Activated CD4-positive, alpha-beta memory T cell treated with anti-CD3 and anti-CD28 coated beads, Interleukin-2, amount 10 ng/mL, durations not matched to agents 7 days and 5 days (primary cell): Measurements from ENCODE around the gene MLIP. TPM values are rescaled to one million over a fixed set of nuclear protein-coding genes. Genes with fewer than 3 reads are reported as not detected.

Source experiments
- CTCF ChIA-PET: fragments of 350-600 bp; sonication (Branson Sonifier 250); formaldehyde crosslinking; loops from one replicate; lab custom pipeline; 2021; ENCODE audit warnings: antibody characterized with exemption, inconsistent platforms; lab: Charles Lee
- POLR2A ChIA-PET: fragments of 350-600 bp; sonication (Branson Sonifier 250); formaldehyde crosslinking; loops from one replicate; lab custom pipeline; 2021; ENCODE audit warnings: antibody characterized with exemption; lab: Charles Lee
- DNase-seq: peaks from one replicate; pipeline ENCODE4 v3.0.0-alpha.2; 2020
- H3K27ac Mint-ChIP-seq: one replicate; pipeline ENCODE4 v1.8.0; 2021; ENCODE audit warnings: mild to moderate bottlenecking, mixed read lengths
- H3K27me3 Mint-ChIP-seq: one replicate; pipeline ENCODE4 v1.8.0; 2021; ENCODE audit warnings: mixed read lengths
- H3K36me3 Mint-ChIP-seq: one replicate; pipeline ENCODE4 v1.8.0; 2021; ENCODE audit warnings: low read depth, mixed read lengths
- H3K4me1 Mint-ChIP-seq: one replicate; pipeline ENCODE4 v1.8.0; 2021; ENCODE audit warnings: mixed read lengths
- H3K4me3 Mint-ChIP-seq: one replicate; pipeline ENCODE4 v1.8.0; 2021; ENCODE audit warnings: mild to moderate bottlenecking, mixed read lengths
- H3K9me3 Mint-ChIP-seq: one replicate; pipeline ENCODE4 v1.8.0; 2021; ENCODE audit warnings: mixed read lengths
- total RNA-seq, 2 experiments: library from RNA; stranded (reverse); gene quantifications; one replicate each; pipeline ENCODE4 v1.2.3, GENCODE V29; 2021

Gene MLIP
- total RNA-seq, 2 experiments from 2014 or later: not detected

DNA sequence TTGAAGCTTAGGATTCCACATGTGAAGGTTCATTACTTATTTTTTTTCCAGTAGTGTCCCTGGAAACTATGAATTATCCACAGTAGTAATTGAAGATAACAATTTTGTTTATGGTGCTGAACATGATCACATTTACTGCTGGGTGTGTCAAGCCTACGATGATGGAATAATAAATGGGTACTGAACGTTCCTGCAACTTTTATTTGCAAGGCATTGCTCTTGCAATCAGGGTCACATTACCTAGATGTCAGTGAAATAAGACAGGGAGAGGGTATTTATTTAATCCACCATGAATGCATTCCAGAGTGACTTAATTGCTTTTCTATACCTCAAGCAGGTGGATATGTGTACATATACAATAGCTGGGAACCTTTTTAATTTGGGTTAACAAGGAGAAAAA is 27.0 kb upstream of the MLIP start:
- Mint-ChIP-seq H3K36me3 (no peaks in the 10 kb centered on the region), H3K9me3 (no peaks in the 10 kb centered on the region), H3K4me3 (no peak overlapping the region), H3K27me3 (no peaks in the 10 kb centered on the region), H3K27ac (no peak overlapping the region), H3K4me1 (no peaks in the 10 kb centered on the region)
- ChIA-PET POLR2A (no interaction called here), CTCF (no interaction called here)
- no peak for DNase-seq

- CTCF ChIA-PET: no interaction called here
- Mint-ChIP-seq H3K36me3 (no peaks in the 10 kb centered on the region), H3K9me3 (no peaks in the 10 kb centered on the region), H3K27me3 (no peaks in the 10 kb centered on the region), H3K4me1 (no peaks in the 10 kb centered on the region), H3K4me3 (no peak overlapping the region), H3K27ac (no peak overlapping the region)
- DNase-seq: no peak
- POLR2A ChIA-PET: no interaction called here
Measured at GRCh38 chr6:54085047-54085446, 26.2 kb upstream of the MLIP start.

DNA sequence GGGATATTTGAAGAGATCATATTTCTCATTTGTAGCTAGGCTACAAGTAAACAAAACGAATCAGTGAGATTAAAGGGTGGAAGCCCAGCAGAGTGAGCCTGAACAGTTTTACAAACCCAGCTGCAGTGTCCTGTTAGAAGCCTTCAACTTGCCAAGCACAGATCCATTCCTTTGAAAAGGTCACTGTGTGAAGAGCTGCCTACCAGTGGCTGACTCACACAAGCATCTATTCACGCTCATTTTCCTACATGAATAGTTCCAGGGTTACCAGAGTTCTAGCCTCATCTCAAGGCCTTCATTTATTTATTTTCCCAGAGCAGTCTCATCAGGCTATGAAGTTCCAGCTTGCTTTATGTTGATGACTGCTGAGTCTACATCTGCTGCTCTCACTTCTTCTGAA is 25.7 kb upstream of the MLIP start:
- no peak for DNase-seq
- Mint-ChIP-seq H3K27ac (no peak overlapping the region), H3K9me3 (no peaks in the 10 kb centered on the region), H3K27me3 (no peaks in the 10 kb centered on the region), H3K36me3 (no peaks in the 10 kb centered on the region), H3K4me1 (no peaks in the 10 kb centered on the region), H3K4me3 (no peak overlapping the region)
- POLR2A ChIA-PET: no interaction called here
- CTCF ChIA-PET: no interaction called here

DNA sequence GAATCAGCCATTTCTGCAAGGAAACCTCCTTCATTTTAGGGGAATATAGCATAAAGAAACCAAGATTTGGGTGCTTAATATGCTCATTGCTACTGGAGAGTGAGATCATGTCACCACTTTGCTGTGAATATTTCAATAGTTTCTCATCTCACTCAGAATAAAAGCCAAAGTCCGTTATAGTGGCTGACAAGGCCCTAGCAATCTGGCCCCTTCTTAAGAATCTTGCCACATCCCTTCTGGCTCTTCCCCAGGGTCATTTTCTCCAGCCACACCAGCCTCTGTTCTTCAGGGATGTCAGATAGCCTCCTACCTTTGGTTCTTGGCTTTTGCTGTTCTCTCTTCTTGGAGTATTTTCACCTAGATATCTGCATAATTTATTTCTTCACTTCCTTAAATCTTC is 24.8 kb upstream of the MLIP start:
- ChIA-PET CTCF (no interaction called here), POLR2A (no interaction called here)
- Mint-ChIP-seq H3K4me1 (no peaks in the 10 kb centered on the region), H3K9me3 (no peaks in the 10 kb centered on the region), H3K36me3 (no peaks in the 10 kb centered on the region), H3K4me3 (no peak overlapping the region), H3K27me3 (no peaks in the 10 kb centered on the region), H3K27ac (no peak overlapping the region)
- DNase-seq: no peak

DNA sequence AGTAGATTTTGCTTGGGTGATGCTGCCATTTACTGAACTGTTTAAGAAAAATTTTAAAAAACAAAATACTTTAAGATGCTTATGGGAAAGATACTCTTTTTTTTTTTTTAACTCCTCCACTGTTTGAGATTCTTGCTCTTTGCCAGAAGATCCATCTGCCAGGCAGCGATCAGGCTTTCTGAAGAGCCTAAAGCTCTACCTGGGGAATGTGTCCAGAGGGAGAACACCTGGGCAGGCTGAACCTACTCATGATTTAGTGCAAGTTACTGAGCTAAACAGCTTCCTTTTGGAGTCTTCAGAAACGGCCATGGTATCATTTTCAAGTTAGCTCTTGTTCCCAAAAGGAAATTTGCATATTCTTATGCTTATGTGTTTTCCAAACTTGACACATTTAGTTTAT is 23.5 kb upstream of the MLIP start:
- Mint-ChIP-seq H3K36me3 (no peaks in the 10 kb centered on the region), H3K27me3 (no peaks in the 10 kb centered on the region), H3K4me1 (no peaks in the 10 kb centered on the region), H3K4me3 (no peak overlapping the region), H3K9me3 (no peaks in the 10 kb centered on the region), H3K27ac (no peak overlapping the region)
- ChIA-PET POLR2A (no interaction called here), CTCF (no interaction called here)
- DNase-seq: no peak

DNA sequence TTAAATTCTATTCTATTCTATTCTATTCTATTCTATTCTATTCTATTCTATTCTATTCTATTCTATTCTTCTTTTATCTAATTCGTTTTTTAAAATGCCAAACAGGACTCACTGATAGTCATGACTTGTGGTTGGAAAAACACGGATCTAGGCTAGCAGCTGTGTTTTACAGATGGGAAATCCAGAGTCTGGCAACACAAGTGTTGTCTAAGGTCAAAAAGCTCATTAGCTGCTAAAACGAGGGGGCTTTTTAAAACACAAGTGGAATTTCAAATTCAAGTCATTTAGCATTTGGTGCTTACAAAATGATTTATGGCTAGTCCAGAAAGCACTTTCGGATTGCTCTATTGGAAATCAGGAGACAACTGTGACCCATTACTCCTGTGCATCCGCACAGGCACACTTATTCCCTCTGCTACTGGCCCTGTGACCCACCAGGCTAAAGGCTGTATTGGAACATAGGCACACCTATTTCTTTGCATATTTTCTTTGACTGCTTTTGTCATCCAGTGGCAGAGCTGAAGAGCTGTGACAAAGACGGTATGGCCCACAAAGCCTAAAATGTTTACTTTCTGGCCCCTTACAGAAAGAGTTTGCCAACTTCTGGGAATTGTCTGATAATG is 17.8 kb upstream of the MLIP start:
- Mint-ChIP-seq H3K36me3 (no peaks in the 10 kb centered on the region), H3K27ac (no peak overlapping the region), H3K9me3 (peaks cover 2% of the 10 kb centered on the region), H3K4me3 (no peak overlapping the region), H3K4me1 (no peaks in the 10 kb centered on the region), H3K27me3 (no peaks in the 10 kb centered on the region)
- ChIA-PET POLR2A (no interaction called here), CTCF (no interaction called here)
- DNase-seq: no peak

- DNase-seq: no peak
- no peaks in the 10 kb centered on the region for H3K36me3 Mint-ChIP-seq
- POLR2A ChIA-PET: no interaction called here
- H3K27ac Mint-ChIP-seq: no peak overlapping the region
- CTCF ChIA-PET: no interaction called here
- H3K4me1 Mint-ChIP-seq: no peaks in the 10 kb centered on the region
- no peaks in the 10 kb centered on the region for H3K27me3 Mint-ChIP-seq
- H3K4me3 Mint-ChIP-seq: no peak overlapping the region
- peaks cover 2% of the 10 kb centered on the region for H3K9me3 Mint-ChIP-seq
Measured at GRCh38 chr6:54094293-54094692, 16.9 kb upstream of the MLIP start.

GRCh38 chr6:54094786-54095185 is 16.5 kb upstream of the MLIP start:
- CTCF ChIA-PET: no interaction called here
- Mint-ChIP-seq H3K27ac (no peak overlapping the region), H3K36me3 (no peaks in the 10 kb centered on the region), H3K9me3 (peaks cover 2% of the 10 kb centered on the region), H3K4me3 (no peak overlapping the region), H3K4me1 (no peaks in the 10 kb centered on the region), H3K27me3 (no peaks in the 10 kb centered on the region)
- no peak for DNase-seq
- POLR2A ChIA-PET: no interaction called here

DNA sequence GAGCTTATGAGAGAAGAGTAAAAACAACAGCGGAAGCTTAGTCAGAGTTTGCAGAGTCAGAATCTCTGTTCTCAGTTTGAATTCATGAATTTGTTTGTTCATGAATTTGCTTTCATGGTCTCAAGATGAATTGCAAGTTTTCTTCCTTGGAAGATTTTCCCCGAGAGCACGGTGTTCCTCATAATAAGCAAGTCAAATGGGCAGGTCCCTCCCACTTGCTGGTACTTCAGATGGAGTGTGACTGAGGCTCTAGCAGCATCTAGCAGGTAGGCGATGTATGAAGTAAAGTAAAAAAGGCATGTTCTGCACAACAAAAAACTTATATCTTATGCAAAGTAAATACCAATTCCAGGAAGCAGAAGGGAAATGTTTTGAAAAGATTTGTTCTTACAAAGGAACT is 15.5 kb upstream of the MLIP start:
- DNase-seq: no peak
- POLR2A ChIA-PET: no interaction called here

GRCh38 chr6:54096811-54097210 is 14.4 kb upstream of the MLIP start:
- no peak for DNase-seq
- CTCF ChIA-PET: no interaction called here
- Mint-ChIP-seq H3K36me3 (no peaks in the 10 kb centered on the region), H3K4me1 (no peaks in the 10 kb centered on the region), H3K27ac (no peak overlapping the region), H3K9me3 (peaks cover 2% of the 10 kb centered on the region), H3K27me3 (no peaks in the 10 kb centered on the region), H3K4me3 (no peak overlapping the region)
- POLR2A ChIA-PET: interaction anchor here (0.7 kb wide), 1 partner anchor 303 kb away, joined by 3 read pairs; no protein-coding TSS in a partner anchor

More for the DNA sequence above, 15.5 kb upstream of the MLIP start:
- no peaks in the 10 kb centered on the region for H3K4me1 Mint-ChIP-seq
- H3K36me3 Mint-ChIP-seq: no peaks in the 10 kb centered on the region
- no peaks in the 10 kb centered on the region for H3K27me3 Mint-ChIP-seq
- no peak overlapping the region for H3K4me3 Mint-ChIP-seq
- H3K27ac Mint-ChIP-seq: no peak overlapping the region
- CTCF ChIA-PET: no interaction called here
- H3K9me3 Mint-ChIP-seq: peaks cover 2% of the 10 kb centered on the region

- H3K9me3 Mint-ChIP-seq: peaks cover 2% of the 10 kb centered on the region
- no peak overlapping the region for H3K27ac Mint-ChIP-seq
- no peaks in the 10 kb centered on the region for H3K27me3 Mint-ChIP-seq
- POLR2A ChIA-PET: no interaction called here
- no peak overlapping the region for H3K4me3 Mint-ChIP-seq
- no peak for DNase-seq
- CTCF ChIA-PET: no interaction called here
- no peaks in the 10 kb centered on the region for H3K4me1 Mint-ChIP-seq
- no peaks in the 10 kb centered on the region for H3K36me3 Mint-ChIP-seq
Measured at GRCh38 chr6:54097753-54098152, 13.5 kb upstream of the MLIP start.

GRCh38 chr6:54098450-54099044 is 12.7 kb upstream of the MLIP start:
- H3K27me3 Mint-ChIP-seq: no peaks in the 10 kb centered on the region
- CTCF ChIA-PET: no interaction called here
- no peak overlapping the region for H3K27ac Mint-ChIP-seq
- H3K4me3 Mint-ChIP-seq: no peak overlapping the region
- POLR2A ChIA-PET: no interaction called here
- no peaks in the 10 kb centered on the region for H3K4me1 Mint-ChIP-seq
- peaks cover 2% of the 10 kb centered on the region for H3K9me3 Mint-ChIP-seq
- DNase-seq: no peak
- no peaks in the 10 kb centered on the region for H3K36me3 Mint-ChIP-seq

DNA sequence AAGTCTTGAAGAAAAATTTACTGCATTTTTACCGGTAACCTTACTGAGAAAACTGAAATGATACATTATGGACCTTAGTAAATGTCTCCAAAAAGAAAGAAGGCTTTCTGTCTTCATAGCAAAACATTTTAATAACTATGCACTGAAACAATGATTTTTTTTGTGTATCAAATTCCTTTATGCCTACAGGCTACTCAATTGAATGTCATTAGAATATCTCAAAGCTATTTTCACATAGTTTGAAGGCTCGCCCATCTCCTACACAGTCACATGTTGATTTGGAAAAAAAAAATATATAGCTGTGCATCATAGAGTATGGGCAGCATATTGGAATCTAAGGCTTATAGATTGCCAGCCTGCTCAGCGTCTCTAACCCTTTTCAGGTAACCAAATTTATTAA is 12.0 kb upstream of the MLIP start:
- POLR2A ChIA-PET: no interaction called here
- H3K27me3 Mint-ChIP-seq: no peaks in the 10 kb centered on the region
- no peaks in the 10 kb centered on the region for H3K4me1 Mint-ChIP-seq

DNA sequence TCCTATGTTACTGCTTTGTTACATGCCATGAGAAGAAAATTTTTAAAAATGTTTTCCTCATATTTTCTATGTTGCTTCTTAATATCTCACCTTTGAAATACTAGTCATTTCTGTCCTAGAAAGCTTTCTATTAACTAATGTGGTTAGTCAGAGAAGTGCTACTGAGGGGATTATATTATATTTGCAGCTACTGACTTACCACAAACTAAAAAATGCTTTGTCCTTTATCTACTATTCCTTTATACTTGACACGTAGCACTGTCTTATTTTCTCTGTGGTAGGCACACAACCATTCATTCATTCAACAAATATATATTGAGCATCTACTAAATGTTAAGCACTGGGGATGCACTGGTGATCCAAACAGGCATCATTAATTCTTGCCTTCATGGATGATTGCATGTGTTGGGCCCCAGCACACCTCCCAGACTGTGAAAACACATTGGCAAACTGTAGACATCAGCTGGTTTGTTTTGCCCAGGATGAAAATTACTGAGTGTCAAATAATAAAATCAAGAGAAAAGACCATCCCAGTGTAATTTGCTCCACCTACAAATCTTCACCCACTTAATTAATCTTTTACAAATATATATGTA is 10.7 kb upstream of the MLIP start:
- Mint-ChIP-seq H3K4me3 (no peak overlapping the region), H3K36me3 (no peaks in the 10 kb centered on the region), H3K9me3 (peaks cover 2% of the 10 kb centered on the region), H3K27ac (no peak overlapping the region), H3K4me1 (no peaks in the 10 kb centered on the region), H3K27me3 (no peaks in the 10 kb centered on the region)
- POLR2A ChIA-PET: no interaction called here
- CTCF ChIA-PET: no interaction called here
- DNase-seq: no peak

More for the DNA sequence above, 12.0 kb upstream of the MLIP start:
- Mint-ChIP-seq H3K27ac (no peak overlapping the region), H3K9me3 (peaks cover 2% of the 10 kb centered on the region), H3K36me3 (no peaks in the 10 kb centered on the region), H3K4me3 (no peak overlapping the region)
- CTCF ChIA-PET: no interaction called here
- no peak for DNase-seq
